A204.1 (cell line): Measurements from ENCODE around the gene AIF1.
"Not testable (repeated sequence)": the region's sequence is repeated elsewhere in the genome, so short reads cannot be mapped to it uniquely, and the experiment has no call there.

Experiments
- FAIRE-seq: peaks from 2 replicates; lab custom pipeline; 2012; peaks lifted over from hg19 to GRCh38; lab: Jason Lieb, UNC

The AIF1 gene

GRCh38 chr6:31580807-31581433, 34.1 kb upstream of the AIF1 start:
- no peak for FAIRE-seq

GRCh38 chr6:31581434-31582229, 33.4 kb upstream of the AIF1 start:
- FAIRE-seq, result no peak

- FAIRE-seq, result no peak
Observed at GRCh38 chr6:31582230-31582643, 32.8 kb upstream of the AIF1 start, which contains the start of gene LTB. LTB (minus strand) TSS chr6:31582424; CDS start chr6:31582417, 7 bp downstream.

GRCh38 chr6:31585491-31585890, 29.5 kb upstream of the AIF1 start:
- no peak for FAIRE-seq

GRCh38 chr6:31586008-31586407, 29.0 kb upstream of the AIF1 start, which contains the start of gene LST1:
LST1 (plus strand) TSS chr6:31586277; CDS start chr6:31587300, 1,023 bp downstream.
- FAIRE-seq, result no peak

- no peak for FAIRE-seq
Observed at GRCh38 chr6:31586599-31587281, 28.3 kb upstream of the AIF1 start.

- no peak for FAIRE-seq
Observed at GRCh38 chr6:31587791-31588777, 26.9 kb upstream of the AIF1 start.

GRCh38 chr6:31588871-31589650, 26.0 kb upstream of the AIF1 start:
- FAIRE-seq, result no peak

- not testable (repeated sequence) for FAIRE-seq
Observed at GRCh38 chr6:31590691-31591090, 24.3 kb upstream of the AIF1 start.

GRCh38 chr6:31592396-31592771, 22.6 kb upstream of the AIF1 start:
- FAIRE-seq, result no peak

- no peak for FAIRE-seq
Observed at GRCh38 chr6:31597006-31597405, 18.0 kb upstream of the AIF1 start.

GRCh38 chr6:31607317-31607716, 7.7 kb upstream of the AIF1 start:
- FAIRE-seq, result no peak

GRCh38 chr6:31609519-31610406, 5.3 kb upstream of the AIF1 start:
- FAIRE-seq, result no peak

GRCh38 chr6:31610968-31611367, 4.1 kb upstream of the AIF1 start:
- no peak for FAIRE-seq

GRCh38 chr6:31614075-31614619, 887 bp upstream of the AIF1 start:
- no peak for FAIRE-seq

- FAIRE-seq, result no peak
Observed at GRCh38 chr6:31615748-31616147, 714 bp downstream of the AIF1 start.

GRCh38 chr6:31617010-31617409, 2.0 kb downstream of the AIF1 start:
- FAIRE-seq, result no peak

- peak; percentile 99 for FAIRE-seq
Observed at GRCh38 chr6:31619805-31620585, 5.0 kb downstream of the AIF1 start.
